ENCODE results near the gene LEKR1.

The LEKR1 gene

GRCh38 chr3:157086060-157086750 is 260.1 kb downstream of the LEKR1 start:
- DNase-seq = no peak

- no peak for DNase-seq
These were observed 260.6 kb downstream of the LEKR1 start for GRCh38 chr3:157086775-157087174.

GRCh38 chr3:157087373-157087772 is 261.2 kb downstream of the LEKR1 start:
- DNase-seq = no peak

GRCh38 chr3:157087780-157088600 is 261.8 kb downstream of the LEKR1 start:
- no peak for DNase-seq

GRCh38 chr3:157088601-157089454 is 262.7 kb downstream of the LEKR1 start:
- DNase-seq = no peak

- DNase-seq = no peak
These were observed 263.5 kb downstream of the LEKR1 start for GRCh38 chr3:157089455-157090221.

GRCh38 chr3:157091083-157091833 is 265.1 kb downstream of the LEKR1 start:
- DNase-seq = no peak

GRCh38 chr3:157092230-157092629 is 266.1 kb downstream of the LEKR1 start:
- DNase-seq = no peak

GRCh38 chr3:157093096-157093495 is 266.9 kb downstream of the LEKR1 start:
- no peak for DNase-seq

GRCh38 chr3:157094301-157094700 is 268.1 kb downstream of the LEKR1 start:
- no peak for DNase-seq

- DNase-seq = no peak
These were observed 268.8 kb downstream of the LEKR1 start for GRCh38 chr3:157094751-157095480.
